NCI-H2227 treated with DMSO at 0.1 percent for 48 hours (cell line): ENCODE measurements around the gene FBXO3.
"Not testable (repeated sequence)": the region's sequence is repeated elsewhere in the genome, so short reads cannot be mapped to it uniquely, and the experiment has no call there.

ENCODE experiments used
- DNase-seq: peaks from one replicate; lab custom pipeline; 2025; lab: John Stamatoyannopoulos, UW

The FBXO3 gene, protein sequence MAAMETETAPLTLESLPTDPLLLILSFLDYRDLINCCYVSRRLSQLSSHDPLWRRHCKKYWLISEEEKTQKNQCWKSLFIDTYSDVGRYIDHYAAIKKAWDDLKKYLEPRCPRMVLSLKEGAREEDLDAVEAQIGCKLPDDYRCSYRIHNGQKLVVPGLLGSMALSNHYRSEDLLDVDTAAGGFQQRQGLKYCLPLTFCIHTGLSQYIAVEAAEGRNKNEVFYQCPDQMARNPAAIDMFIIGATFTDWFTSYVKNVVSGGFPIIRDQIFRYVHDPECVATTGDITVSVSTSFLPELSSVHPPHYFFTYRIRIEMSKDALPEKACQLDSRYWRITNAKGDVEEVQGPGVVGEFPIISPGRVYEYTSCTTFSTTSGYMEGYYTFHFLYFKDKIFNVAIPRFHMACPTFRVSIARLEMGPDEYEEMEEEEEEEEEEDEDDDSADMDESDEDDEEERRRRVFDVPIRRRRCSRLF

DNA sequence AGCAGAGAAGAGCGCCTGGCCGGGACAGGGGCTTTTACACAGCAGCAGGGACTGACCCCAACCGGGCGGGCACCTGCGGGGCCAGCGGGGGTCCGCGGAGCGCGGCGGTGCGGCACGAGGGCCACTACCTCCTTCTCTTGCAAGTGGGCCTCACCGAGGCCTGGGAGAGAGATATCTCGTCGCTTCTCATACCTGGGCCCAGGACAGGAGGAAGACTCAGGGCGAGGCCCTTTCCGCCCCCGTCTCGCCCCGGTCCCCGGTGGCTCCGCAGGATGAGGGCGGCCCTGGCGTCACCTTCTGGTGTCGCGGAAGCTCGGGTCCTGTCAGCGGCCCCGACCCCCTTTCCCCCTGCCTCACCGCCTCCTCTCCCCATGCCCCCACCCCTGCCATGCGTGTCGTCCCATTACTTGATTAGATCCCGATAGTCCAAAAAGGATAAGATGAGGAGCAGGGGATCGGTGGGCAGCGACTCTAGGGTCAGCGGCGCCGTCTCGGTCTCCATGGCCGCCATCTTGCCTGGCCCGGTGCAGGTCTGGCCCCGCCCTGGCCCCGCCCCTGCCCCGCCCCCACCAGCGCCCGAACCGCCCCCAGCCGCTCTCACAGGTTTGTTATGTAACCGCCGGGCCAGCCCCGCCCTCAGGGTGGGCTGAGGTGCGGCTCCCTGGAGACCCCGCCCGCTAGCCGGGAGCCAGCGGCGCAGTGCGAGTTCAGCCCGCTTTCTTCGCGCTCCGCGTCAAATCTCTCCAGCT lies at the start of gene FBXO3:
FBXO3 (minus strand) TSS at position 534 of the 749 bp plus-strand sequence; CDS start at position 511, 23 bp downstream.
- peak; percentile 81 for DNase-seq

DNA sequence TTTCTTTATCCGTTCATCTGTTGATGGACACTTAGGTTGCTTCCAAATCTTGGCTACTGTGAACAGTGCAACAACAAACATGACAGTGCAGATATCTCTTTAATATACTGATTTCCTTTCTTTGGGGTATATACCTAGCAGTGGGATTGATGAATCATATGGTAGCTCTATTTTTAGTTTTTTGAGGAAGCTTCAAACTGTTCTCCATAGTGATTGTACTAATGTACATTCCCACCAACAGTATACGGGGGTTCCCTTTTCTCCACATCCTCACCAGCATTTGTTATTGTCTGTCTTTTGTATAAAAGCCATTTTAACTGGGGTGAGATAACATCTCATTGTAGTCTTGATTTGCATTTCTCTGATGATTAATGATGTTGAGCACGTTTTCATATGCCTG lies 48.7 kb upstream of the FBXO3 start:
- DNase-seq = not testable (repeated sequence)

DNA sequence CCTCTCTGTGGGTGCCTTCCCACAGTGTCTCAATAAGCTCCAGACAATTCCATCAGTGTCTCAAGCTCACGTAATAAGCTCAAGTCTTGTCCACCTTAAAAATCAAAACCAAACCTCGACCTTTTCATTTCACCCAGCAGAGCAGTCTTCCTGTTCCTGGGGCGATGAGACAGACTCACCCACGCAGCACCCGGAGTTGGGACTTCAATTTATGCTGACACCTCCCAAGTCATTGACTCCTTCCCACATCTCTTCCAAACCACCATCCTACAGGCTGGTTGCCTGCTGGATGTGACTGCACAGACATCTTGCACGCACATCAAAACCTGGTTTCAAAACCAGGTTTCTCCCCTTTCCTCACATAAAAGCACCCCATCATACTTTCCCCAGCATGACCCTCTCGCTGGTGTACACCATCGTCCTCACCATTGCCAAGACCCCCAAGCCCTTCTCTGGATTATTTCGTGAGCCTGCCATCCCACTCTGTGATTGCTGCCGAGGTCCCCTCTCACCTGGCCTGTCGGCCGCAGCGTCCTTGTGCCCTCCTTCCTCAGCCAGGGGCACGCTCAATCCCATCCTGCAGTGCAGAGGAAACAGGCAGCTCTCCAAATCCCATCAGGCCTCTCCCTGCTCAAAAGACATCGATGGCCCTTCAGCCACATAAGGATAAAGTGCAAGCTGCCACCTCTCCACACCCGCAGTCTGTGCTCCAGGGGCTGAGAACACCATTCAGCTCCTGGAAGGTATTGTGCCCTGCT lies 45.1 kb upstream of the FBXO3 start:
- no peak for DNase-seq

DNA sequence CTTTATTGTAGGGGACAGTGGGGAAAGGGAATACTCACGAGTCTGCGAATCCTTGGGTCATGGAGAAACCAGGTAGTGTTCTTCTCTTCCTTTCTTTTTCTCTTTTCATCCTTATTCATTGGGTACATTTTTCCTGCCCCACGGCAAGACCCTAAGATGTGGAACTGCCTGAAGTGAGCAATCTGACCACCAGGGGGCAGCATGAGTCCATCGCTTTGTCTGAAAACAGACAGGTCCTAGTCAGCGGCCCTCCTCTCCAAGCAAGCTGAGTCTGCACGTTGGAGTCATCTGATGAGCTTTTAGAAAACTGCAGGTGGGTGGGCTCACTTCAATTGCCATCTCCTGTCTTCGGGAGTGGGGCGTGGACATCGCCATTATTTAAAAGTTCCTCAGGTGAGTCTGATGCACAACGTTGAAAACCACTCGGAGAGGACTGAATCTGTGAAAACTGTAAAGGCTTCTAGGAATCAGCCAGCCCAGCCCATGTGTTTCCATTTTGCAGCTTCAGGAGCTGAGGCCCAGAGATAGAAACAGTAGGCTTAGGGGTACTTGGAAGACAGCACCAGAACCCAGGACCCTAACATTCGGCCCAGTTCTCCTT lies 34.0 kb upstream of the FBXO3 start:
- DNase-seq = peak; percentile 81

DNA sequence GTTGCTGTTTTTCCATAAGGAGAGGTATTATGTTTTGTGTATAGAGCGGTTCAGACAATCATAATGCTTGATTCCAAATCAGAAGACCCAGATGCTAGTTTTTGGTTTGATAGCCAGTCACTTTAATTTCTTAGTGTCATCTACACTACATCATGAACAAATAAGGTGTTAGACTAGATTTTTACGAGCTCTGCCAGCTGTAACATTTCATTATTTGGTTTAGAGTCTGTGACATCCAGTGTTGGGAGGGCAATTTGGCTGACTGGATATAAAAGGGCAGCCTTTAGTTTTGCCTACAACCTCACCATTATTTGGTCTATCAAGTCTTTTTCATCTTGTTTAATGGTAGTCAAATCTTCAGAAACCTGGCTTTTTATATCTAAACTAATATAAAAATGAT lies 30.2 kb upstream of the FBXO3 start:
- DNase-seq = no peak

DNA sequence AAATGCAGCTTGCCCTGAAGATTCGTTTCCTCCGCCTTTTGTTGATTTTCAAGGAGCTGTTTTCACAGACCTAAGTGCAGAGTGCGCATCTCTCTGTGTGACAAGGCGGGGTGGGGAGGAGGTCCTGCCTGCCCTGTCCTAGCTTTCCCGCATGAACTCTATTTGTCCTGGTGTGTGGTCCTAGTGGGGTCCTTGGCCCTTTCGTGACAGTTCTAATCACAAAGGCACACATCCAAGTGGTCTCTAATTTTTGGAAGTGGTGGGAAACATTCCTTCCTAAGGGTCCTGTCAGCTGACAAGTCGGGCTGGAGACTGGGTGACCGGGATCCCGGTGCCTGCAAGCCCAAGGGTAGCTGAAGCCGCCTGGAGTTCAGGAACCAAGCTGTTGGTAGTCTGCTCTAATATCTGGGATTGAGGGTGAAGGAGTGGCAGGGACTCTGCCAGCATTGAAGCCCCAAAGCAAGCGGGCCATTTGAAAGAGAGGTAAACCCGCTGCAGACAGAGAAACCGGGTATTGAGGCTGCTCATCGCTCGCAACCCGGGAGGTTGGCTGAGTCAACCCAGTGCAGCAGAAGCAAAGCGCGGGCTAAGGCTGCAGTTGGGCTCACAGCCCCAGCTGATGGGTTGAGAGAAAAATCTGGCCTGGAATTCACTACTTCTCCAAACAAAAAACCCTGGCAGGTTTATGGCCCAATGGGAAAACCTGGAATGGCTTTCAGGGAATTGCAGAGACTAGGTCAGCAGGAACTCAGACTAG lies 28.1 kb upstream of the FBXO3 start:
- DNase-seq = peak; percentile 91

DNA sequence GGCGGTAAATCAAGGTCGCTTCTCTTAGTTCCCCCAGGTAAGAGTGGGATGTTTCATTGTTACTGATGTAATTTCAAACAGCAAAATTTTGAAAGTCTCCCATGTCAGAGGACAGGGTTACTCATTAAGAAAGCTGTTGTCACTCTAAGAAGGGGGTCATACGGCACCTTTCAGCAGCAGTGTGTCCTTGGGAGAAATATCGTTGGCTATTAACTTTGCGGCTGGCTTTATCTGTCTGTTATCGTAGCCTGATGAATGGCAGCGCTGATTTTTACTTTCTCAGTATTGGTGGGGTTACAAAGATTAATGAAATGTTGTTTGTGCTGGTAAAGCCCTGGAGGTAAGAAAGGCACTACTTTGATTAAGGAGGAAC lies 27.5 kb upstream of the FBXO3 start:
- DNase-seq = no peak

DNA sequence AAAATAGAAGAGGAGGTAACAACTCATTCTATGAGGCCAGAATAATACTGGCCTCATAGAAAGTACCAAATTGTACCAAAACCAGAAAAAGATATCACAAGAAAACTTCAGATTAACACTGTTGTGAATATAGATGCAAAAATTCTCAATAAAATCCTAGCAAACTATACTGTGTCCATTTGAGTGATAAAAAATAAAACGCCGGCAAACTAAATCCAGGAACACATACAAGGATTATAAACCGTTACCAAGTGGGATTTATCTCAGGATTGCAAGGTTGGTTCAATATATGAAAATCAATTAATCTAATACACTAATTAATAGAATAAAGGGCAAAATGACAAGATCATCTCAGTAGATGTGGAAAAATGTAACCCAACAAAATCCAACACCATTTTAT lies 23.6 kb upstream of the FBXO3 start:
- DNase-seq = no peak

DNA sequence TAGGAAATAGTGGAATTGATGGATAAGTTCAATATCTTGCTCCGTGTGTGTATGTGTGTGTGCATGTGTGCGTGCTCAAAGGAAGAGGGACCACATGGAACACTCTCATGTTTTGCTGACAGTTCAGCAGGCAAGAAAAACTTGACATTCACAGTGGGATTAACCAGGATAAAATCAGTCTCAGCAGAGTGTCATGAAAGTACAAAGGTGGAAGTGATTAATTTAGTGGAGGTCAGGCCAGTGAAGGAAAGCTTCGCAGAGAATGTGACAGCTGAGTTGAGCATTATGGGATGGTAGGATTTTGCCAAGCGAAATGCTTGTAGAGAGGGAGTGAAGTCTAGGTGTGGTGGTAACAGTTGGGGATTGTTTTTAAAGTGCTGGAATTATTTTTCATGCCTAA lies 15.7 kb upstream of the FBXO3 start:
- peak; percentile 33 for DNase-seq

DNA sequence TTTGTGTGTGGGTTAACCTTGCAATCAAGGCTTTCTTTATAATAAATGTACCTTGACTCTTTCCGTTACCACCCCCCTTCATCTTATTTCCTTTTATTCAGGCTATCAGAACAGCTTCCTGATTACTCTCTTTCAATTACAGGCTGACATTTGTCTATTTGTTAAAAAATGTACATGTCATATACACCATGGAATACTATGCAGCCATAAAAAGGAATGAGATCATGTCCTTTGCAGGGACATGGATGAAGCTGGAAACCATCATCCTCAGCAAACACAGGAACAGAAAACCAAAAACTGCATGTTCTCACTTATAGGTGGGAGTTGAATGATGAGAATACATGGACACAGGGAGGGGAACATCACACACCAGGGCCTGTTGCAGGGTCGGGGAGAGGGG lies 13.8 kb upstream of the FBXO3 start:
- DNase-seq = not testable (repeated sequence)

DNA sequence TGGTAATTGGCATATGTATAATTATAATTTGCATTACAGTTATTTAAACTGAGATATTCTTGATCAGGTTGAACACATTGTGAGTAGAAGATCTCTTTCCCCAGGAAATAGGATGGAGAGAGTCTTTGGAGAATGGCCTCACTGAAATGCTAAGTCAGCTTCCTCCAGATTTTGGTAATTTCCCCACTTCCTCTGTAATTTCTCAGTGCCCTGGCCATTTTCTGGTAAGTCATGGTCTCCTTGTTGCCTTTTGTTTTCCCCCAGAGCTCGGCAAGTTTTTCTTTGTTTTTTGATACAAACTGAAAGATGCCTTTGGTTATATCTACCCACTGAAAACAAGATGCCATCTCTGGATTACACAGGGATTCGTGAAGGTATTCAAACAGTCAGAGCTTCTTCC lies 12.8 kb upstream of the FBXO3 start:
- no peak for DNase-seq

DNA sequence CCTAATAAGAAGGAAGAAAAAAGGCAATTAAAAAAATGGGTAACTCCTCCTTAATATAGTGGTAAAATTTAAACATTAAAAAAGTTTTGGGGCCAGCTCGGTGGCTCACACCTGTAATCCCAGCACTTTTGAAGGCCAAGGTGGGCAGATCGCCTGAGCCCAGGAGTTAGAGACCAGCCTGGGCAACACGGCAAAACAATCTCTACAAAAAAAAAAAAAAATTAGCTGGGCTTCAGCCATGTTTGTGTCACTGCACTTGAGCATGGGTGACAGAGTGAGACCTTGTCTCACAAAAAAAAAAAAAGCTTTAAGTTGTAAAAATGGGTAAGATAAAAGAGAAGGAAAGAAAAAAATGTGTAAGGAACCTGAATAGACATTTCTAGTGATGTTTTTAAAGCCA lies 11.3 kb upstream of the FBXO3 start:
- DNase-seq = no peak

DNA sequence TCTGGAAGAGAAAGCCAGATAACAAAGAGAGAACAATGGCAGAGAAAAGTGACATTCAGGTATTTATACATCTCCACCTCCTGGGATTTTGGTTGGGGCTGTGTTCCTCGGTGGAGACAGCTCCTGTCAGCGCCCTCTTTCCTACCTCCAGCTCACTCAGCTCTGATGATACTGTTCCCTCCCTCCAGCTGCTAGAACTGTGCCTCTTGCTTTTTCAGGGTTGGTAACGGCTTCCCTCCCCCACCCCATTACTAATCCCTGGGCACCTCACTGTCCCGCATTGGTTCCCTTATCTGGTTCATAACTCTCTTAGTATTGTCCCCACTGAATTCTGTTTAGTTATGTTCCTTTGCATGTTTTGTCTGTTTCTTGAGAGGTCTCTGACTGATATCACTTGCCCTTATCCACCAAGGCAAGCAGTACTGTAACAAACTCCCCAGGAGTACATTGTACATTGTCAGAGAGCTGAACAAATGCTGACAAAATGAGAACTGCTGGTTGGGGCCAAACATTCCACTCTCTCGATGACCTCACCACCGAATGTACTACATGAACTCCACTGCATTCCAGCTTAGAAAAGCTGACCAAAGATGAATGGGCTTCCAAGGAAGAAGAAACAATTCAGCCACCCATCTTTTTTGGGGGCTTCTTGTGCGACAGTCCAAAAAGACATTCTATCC lies 5.7 kb upstream of the FBXO3 start:
- no peak for DNase-seq

DNA sequence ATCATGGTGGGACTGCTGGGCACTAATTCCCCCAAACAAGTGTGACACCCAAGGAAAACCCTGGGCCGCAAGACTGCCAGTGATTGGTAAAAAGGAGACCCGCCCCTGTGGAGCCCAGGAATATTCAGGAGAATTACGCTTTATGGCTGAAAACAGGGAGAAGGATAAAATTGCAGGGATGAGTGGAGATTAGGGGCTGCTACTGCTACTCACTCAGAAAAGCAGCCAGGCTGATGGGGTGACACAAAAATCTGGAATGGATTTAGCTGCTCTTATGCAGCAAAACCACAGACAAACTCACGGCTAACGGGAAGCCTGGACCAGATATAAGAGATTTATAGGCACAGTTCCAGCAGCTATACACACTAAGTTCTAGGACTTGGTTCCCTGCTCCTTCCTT lies 4.4 kb upstream of the FBXO3 start:
- DNase-seq = peak; percentile 84

DNA sequence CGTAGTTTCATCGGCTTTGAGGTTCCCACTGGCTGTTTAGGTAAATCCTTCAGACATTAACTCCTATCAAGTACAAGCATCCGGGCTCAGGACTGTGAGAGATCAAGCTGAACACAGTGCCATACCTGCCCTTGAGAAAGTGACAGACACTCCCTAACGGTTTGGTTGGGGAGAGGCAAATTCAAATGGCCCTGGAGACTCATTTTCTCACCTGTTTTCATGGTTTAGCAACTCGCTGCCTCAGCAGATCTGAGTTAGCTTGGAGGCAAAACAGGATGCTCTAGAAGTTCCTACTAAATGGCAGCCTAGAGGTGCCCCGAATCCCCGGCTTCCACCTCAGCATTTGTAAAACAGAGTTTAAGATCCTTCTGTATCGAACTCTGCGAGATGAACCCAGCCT lies 3.6 kb upstream of the FBXO3 start:
- no peak for DNase-seq

DNA sequence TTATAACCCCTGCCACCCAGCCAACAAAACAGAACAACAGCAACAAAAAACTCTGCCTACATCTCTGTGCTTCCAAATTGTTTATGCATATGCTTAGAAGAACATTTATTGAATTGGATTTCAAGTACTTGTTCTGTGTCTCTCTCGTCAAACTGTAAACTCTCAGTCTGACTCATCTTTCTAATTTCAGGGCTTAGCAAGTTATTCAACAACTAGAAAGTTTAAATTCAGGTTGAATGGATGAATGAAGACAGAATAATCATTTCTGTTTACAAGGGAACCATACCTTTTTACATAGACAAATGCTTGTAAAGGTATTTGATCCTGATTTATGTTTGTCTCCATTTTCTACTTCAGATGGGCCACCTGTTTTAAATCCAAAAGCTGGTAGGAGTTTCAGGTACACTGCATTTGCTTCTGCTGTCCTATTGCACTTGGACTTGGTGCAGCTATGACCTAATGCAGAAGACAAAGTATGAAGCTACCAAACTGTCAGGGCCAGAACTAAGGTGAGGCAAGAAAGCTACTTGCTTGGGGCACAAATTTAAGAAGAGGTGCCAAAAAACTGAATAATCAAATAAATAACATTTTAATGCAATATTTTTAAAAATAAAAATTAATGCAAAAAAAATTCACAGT lies 1.6 kb upstream of the FBXO3 start:
- no peak for DNase-seq

DNA sequence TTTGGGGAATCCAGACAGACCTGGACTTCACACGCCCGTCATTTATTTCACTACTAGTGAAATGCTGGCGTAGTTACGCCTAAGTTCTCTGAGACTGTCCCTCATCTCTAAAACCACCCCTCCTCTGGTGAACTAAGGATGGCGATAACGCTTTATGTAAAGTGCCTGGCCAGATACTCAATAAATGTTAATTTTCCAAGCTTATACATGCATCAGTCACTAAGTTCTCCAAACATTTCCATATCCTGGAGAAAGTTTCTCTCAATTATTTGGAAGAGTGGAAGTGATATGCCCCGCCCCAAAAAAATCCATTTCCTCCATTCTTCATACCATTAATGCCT lies 1.1 kb upstream of the FBXO3 start:
- no peak for DNase-seq

DNA sequence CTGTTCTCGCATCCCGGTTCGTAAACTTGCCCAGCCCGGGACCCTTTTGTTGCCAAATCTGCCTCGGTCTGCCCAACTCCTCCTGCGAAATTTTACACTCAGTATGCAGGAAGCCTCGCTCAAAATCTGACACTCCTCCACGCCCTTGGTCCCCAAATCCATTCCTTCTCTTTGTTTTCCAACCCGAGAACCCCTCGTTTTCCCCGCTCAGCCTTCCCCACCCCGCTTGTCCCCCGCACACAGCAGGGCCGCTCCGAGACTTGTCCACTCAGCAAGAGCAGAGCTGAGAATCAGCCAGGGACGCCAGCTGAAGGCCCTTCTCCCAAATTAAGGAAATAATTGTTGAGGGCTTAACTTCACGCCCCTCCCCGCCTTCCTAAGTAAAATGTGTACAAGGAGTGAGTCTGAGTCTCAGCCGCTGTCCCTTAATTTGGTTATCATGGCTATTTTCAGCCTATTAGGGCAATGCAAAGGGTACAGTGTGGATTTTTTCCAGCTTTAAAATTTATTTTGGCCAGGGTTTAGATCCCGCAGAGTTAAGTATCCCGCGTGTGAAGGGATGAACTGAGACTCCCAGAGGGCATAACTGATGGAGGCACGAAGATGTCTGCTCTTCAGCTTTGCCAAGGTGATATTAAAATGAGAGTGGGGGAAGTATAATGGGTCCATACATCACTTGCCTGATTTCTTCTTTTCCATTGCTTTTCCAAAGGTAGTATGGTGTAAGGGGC lies 581 bp upstream of the FBXO3 start:
- DNase-seq = peak; percentile 23

DNA sequence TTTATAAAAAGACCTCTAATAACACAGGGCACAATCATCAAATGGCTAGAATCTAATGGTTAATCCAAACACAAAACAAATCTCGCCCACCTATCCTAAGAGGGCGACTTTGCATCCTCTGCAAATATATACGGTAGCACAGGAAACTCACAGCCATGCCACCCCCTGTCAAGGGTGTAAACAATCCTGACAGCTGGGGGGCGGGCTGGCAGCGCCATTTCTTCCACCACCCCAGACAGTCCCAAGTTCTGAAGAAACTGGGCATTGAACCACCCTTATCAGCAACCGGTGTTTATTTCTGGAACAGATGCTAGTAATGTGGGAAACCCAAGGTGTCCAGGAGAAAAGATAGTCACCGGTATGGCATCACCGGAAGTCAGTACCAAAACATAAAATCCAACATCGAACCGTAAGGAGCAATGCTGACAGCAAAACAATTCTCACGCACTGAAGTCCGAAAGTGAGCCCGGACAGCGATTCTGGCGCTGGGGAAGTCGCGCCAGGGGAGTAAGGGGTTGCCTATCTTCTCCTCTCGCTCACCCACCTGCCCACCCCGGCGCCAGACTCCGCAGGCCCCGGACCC lies 825 bp downstream of the FBXO3 start:
- DNase-seq = no peak
